Activated CD8-positive, alpha-beta memory T cell treated with anti-CD3 and anti-CD28 coated beads, Interleukin-2, amount 10 ng/mL, durations not matched to agents 7 days and 5 days (primary cell): ENCODE measurements around the gene CBX4. TPM values are rescaled to one million over a fixed set of nuclear protein-coding genes. Genes with fewer than 3 reads are reported as not detected.

Experiments
- ATAC-seq: fragments of 150-1000 bp; cut with Tn5 transposase; one replicate; pipeline ENCODE4 v1.10.0; 2021; ENCODE audit warnings: moderate library complexity
- CTCF ChIA-PET: fragments of 350-600 bp; sonication (Branson Sonifier 250); formaldehyde crosslinking; loops from one replicate; lab custom pipeline; 2021; ENCODE audit warnings: antibody characterized with exemption; lab: Charles Lee
- DNase-seq: peaks from one replicate; pipeline ENCODE4 v3.0.0-alpha.2; 2020
- H3K27ac Mint-ChIP-seq: one replicate; pipeline ENCODE4 v1.8.0; 2021; ENCODE audit warnings: mild to moderate bottlenecking, mixed read lengths
- H3K27me3 Mint-ChIP-seq: one replicate; pipeline ENCODE4 v1.8.0; 2021; ENCODE audit warnings: mixed read lengths
- H3K36me3 Mint-ChIP-seq: one replicate; pipeline ENCODE4 v1.8.0; 2021; ENCODE audit warnings: mild to moderate bottlenecking, mixed read lengths
- H3K4me1 Mint-ChIP-seq: one replicate; pipeline ENCODE4 v1.8.0; 2021; ENCODE audit warnings: mixed read lengths
- H3K4me3 Mint-ChIP-seq: one replicate; pipeline ENCODE4 v1.8.0; 2021; ENCODE audit warnings: mild to moderate bottlenecking, moderate library complexity, mixed read lengths
- H3K9me3 Mint-ChIP-seq: one replicate; pipeline ENCODE4 v1.8.0; 2022; ENCODE audit warnings: low read depth, mixed read lengths
- total RNA-seq, 2 experiments: library from RNA; stranded (reverse); gene quantifications; one replicate each; pipeline ENCODE4 v1.2.3, GENCODE V29; 2021

The CBX4 gene
- total RNA-seq, 2 experiments from 2014 or later, result 28.3 to 36.7 TPM

- peak overlapping the region; percentile 62 for H3K27ac Mint-ChIP-seq
- CTCF ChIA-PET, result interaction anchor here (1.2 to 8.4 kb wide), 5 partner anchors 12 to 59 kb away, joined by 3 to 51 read pairs (median 4); partner anchors contain the start of gene CBX4
- H3K27me3 Mint-ChIP-seq, result peaks cover 60% of the 10 kb centered on the region
- DNase-seq (peak; percentile 55), ATAC-seq (no peak)
- H3K4me1 Mint-ChIP-seq, result peaks cover 44% of the 10 kb centered on the region
- H3K36me3 Mint-ChIP-seq, result peaks cover 13% of the 10 kb centered on the region
- H3K9me3 Mint-ChIP-seq, result no peaks in the 10 kb centered on the region
- H3K4me3 Mint-ChIP-seq, result peak overlapping the region; percentile 25
Measured at GRCh38 chr17:79800325-79801155, 38.7 kb downstream of the CBX4 start.

- DNase-seq (no peak), ATAC-seq (no peak)
- CTCF ChIA-PET, result interaction anchor here (1.2 to 8.4 kb wide), 5 partner anchors 13 to 56 kb away, joined by 3 to 51 read pairs (median 6); partner anchors contain the start of gene CBX4
- peak overlapping the region; percentile 62 for H3K27ac Mint-ChIP-seq
- peak overlapping the region; percentile 25 for H3K4me3 Mint-ChIP-seq
- H3K27me3 Mint-ChIP-seq, result peaks cover 52% of the 10 kb centered on the region
- H3K9me3 Mint-ChIP-seq, result no peaks in the 10 kb centered on the region
- peaks cover 13% of the 10 kb centered on the region for H3K36me3 Mint-ChIP-seq
- H3K4me1 Mint-ChIP-seq, result peaks cover 36% of the 10 kb centered on the region
Measured at GRCh38 chr17:79799538-79800324, 39.5 kb downstream of the CBX4 start.

- Mint-ChIP-seq H3K4me1 (peaks cover 31% of the 10 kb centered on the region), H3K4me3 (no peak overlapping the region), H3K27me3 (peaks cover 47% of the 10 kb centered on the region), H3K36me3 (peaks cover 10% of the 10 kb centered on the region), H3K9me3 (no peaks in the 10 kb centered on the region), H3K27ac (no peak overlapping the region)
- CTCF ChIA-PET, result interaction anchor here (1.2 to 8.4 kb wide), 4 partner anchors 14 to 55 kb away, joined by 3 to 51 read pairs (median 22); partner anchors contain the start of gene CBX4
- DNase-seq, result no peak
- ATAC-seq, result no peak
Measured at GRCh38 chr17:79799174-79799537, 40.1 kb downstream of the CBX4 start.

GRCh38 chr17:79798299-79799173 lies 40.7 kb downstream of the CBX4 start:
- Mint-ChIP-seq H3K36me3 (peaks cover 10% of the 10 kb centered on the region), H3K9me3 (no peaks in the 10 kb centered on the region), H3K27me3 (peaks cover 47% of the 10 kb centered on the region), H3K4me3 (peak overlapping the region; percentile 10), H3K4me1 (peaks cover 28% of the 10 kb centered on the region), H3K27ac (peak overlapping the region; percentile 41)
- no peak for DNase-seq
- no peak for ATAC-seq
- CTCF ChIA-PET, result interaction anchor here (2.0 to 8.4 kb wide), 4 partner anchors 14 to 48 kb away, joined by 6 to 51 read pairs (median 22); partner anchors contain the start of gene CBX4

GRCh38 chr17:79797492-79798298 lies 41.5 kb downstream of the CBX4 start:
- Mint-ChIP-seq H3K4me3 (no peak overlapping the region), H3K4me1 (peaks cover 27% of the 10 kb centered on the region), H3K36me3 (peaks cover 10% of the 10 kb centered on the region), H3K9me3 (no peaks in the 10 kb centered on the region), H3K27ac (no peak overlapping the region), H3K27me3 (peaks cover 43% of the 10 kb centered on the region)
- CTCF ChIA-PET, result interaction anchor here (1.0 to 8.4 kb wide), 19 partner anchors 10 to 932 kb away, joined by 3 to 51 read pairs (median 6); partner anchors contain the start of genes CBX2 and CBX4
- ATAC-seq (peak; percentile 14), DNase-seq (no peak)

- DNase-seq, result peak; percentile 100
- peak within 1 kb of the TSS; percentile 85 for H3K4me3 Mint-ChIP-seq
- CTCF ChIA-PET, result interaction anchor here (0.7 to 3.9 kb wide), 18 partner anchors 11 to 931 kb away, joined by 3 to 37 read pairs (median 4); partner anchors contain the start of genes CBX2 and CBX4
Measured at GRCh38 chr17:79796763-79797491, 42.3 kb downstream of the CBX4 start, which contains the start of gene CBX8. TSS of gene CBX8 (minus strand) at chr17:79797077. CDS start at chr17:79796998, 79 bp downstream.

GRCh38 chr17:79796444-79796762 lies 42.8 kb downstream of the CBX4 start:
- CTCF ChIA-PET, result interaction anchor here (0.7 to 3.9 kb wide), 19 partner anchors 12 to 930 kb away, joined by 3 to 37 read pairs (median 4); partner anchors contain the start of genes CBX2 and CBX4
- no peak overlapping the region for H3K27ac Mint-ChIP-seq
- peaks cover 27% of the 10 kb centered on the region for H3K4me1 Mint-ChIP-seq

More at GRCh38 chr17:79796763-79797491, 42.3 kb downstream of the CBX4 start, which contains the start of gene CBX8:
- H3K36me3 Mint-ChIP-seq, result peaks cover 10% of the 10 kb centered on the region
- H3K27me3 Mint-ChIP-seq, result peaks cover 44% of the 10 kb centered on the region
- ATAC-seq, result peak; percentile 93
- no peaks in the 10 kb centered on the region for H3K9me3 Mint-ChIP-seq
- peaks cover 27% of the 10 kb centered on the region for H3K4me1 Mint-ChIP-seq
- H3K27ac Mint-ChIP-seq, result peak within 1 kb of the TSS; percentile 83

GRCh38 chr17:79795795-79796443 lies 43.3 kb downstream of the CBX4 start:
- no peak for ATAC-seq
- H3K4me3 Mint-ChIP-seq, result peak overlapping the region; percentile 85
- H3K27me3 Mint-ChIP-seq, result peaks cover 45% of the 10 kb centered on the region
- CTCF ChIA-PET, result interaction anchor here (0.8 to 3.9 kb wide), 10 partner anchors 12 to 158 kb away, joined by 3 to 37 read pairs (median 4); partner anchors contain the start of gene CBX4
- H3K4me1 Mint-ChIP-seq, result peaks cover 29% of the 10 kb centered on the region
- no peaks in the 10 kb centered on the region for H3K9me3 Mint-ChIP-seq
- peaks cover 6% of the 10 kb centered on the region for H3K36me3 Mint-ChIP-seq
- no peak overlapping the region for H3K27ac Mint-ChIP-seq
- no peak for DNase-seq

More at GRCh38 chr17:79796444-79796762, 42.8 kb downstream of the CBX4 start:
- Mint-ChIP-seq H3K4me3 (peak overlapping the region; percentile 85), H3K27me3 (peaks cover 43% of the 10 kb centered on the region), H3K9me3 (no peaks in the 10 kb centered on the region), H3K36me3 (peaks cover 6% of the 10 kb centered on the region)
- DNase-seq (no peak), ATAC-seq (no peak)

- H3K27me3 Mint-ChIP-seq, result peaks cover 44% of the 10 kb centered on the region
- H3K27ac Mint-ChIP-seq, result no peak overlapping the region
- H3K9me3 Mint-ChIP-seq, result no peaks in the 10 kb centered on the region
- CTCF ChIA-PET, result interaction anchor here (0.5 to 1.9 kb wide), 8 partner anchors 16 to 181 kb away, joined by 3 to 7 read pairs (median 4); partner anchors contain the start of gene CBX4
- no peak overlapping the region for H3K4me3 Mint-ChIP-seq
- H3K4me1 Mint-ChIP-seq, result peaks cover 22% of the 10 kb centered on the region
- DNase-seq (no peak), ATAC-seq (no peak)
- peaks cover 4% of the 10 kb centered on the region for H3K36me3 Mint-ChIP-seq
Measured at GRCh38 chr17:79794659-79795511, 44.4 kb downstream of the CBX4 start.

- H3K27me3 Mint-ChIP-seq, result peaks cover 42% of the 10 kb centered on the region
- H3K36me3 Mint-ChIP-seq, result peaks cover 4% of the 10 kb centered on the region
- CTCF ChIA-PET, result interaction anchor here (0.5 to 1.9 kb wide), 5 partner anchors 25 to 48 kb away, joined by 3 to 7 read pairs (median 4); partner anchors contain the start of gene CBX4
- H3K4me3 Mint-ChIP-seq, result no peak overlapping the region
- ATAC-seq, result no peak
- no peak for DNase-seq
- H3K4me1 Mint-ChIP-seq, result peaks cover 16% of the 10 kb centered on the region
- no peaks in the 10 kb centered on the region for H3K9me3 Mint-ChIP-seq
- no peak overlapping the region for H3K27ac Mint-ChIP-seq
Measured at GRCh38 chr17:79793924-79794304, 45.3 kb downstream of the CBX4 start.
